PFSK-1 (cell line): ENCODE measurements around the gene MYO1E.

ENCODE experiments used
- FOXP2 ChIP-seq: optimal IDR thresholded peaks from 2 replicates; pipeline ENCODE3; 2011; ENCODE audit warnings: borderline replicate concordance, control low read depth, inconsistent platforms; ENCODE audit not compliant: insufficient read depth; ENCODE audit errors: extremely low read length, extremely low read depth
- POLR2AphosphoS5 ChIP-seq: IDR thresholded peaks from 2 replicates; pipeline ENCODE4 v1.6.1; 2012; ENCODE audit warnings: low read depth, mild to moderate bottlenecking, control low read depth, low read length, moderate library complexity
- REST ChIP-seq, 2 experiments: IDR thresholded peaks; 2 replicates each; pipeline versions ENCODE4 v1.6.1 to v1.8.0; 2011 to 2012; ENCODE audit warnings: low read depth in 2 of 2, low read length in 2 of 2, control low read depth in 1 of 2, inconsistent platforms in 1 of 2, mild to moderate bottlenecking in 1 of 2, moderate library complexity in 1 of 2; ENCODE audit not compliant: insufficient read depth in 1 of 2
- SIN3A ChIP-seq: IDR thresholded peaks from 2 replicates; pipeline ENCODE4 v1.6.1; 2012; ENCODE audit warnings: mild to moderate bottlenecking, low read length, moderate library complexity, borderline replicate concordance; ENCODE audit not compliant: insufficient read depth
- TAF1 ChIP-seq: IDR thresholded peaks from 2 replicates; pipeline ENCODE4 v1.6.1; 2012; ENCODE audit warnings: low read length, control low read depth, borderline replicate concordance; ENCODE audit not compliant: insufficient read depth

The MYO1E gene

GRCh38 chr15:59242649-59243048 lies 130.0 kb downstream of the MYO1E start:
- TF ChIP-seq TAF1 (no peak), SIN3A (no peak)

- no peak for TF ChIP-seq TAF1
- no peak for TF ChIP-seq FOXP2
- TF ChIP-seq POLR2AphosphoS5, result no peak
- no peak for TF ChIP-seq REST (IDR thresholded peaks at IDR 0.05; ENCODE audit: insufficient read depth in 1 of 2, low read depth in 2 of 2, low read length in 2 of 2)
- no peak for TF ChIP-seq SIN3A
Observed at GRCh38 chr15:59240036-59240435, 132.6 kb downstream of the MYO1E start.

- TF ChIP-seq SIN3A (no peak), POLR2AphosphoS5 (no peak), REST (IDR thresholded peaks at IDR 0.05; ENCODE audit: insufficient read depth in 1 of 2, low read depth in 2 of 2, low read length in 2 of 2) (no peak), TAF1 (no peak), FOXP2 (no peak)
Observed at GRCh38 chr15:59237924-59238331, 134.7 kb downstream of the MYO1E start.

GRCh38 chr15:59237119-59237855 lies 135.4 kb downstream of the MYO1E start:
- TF ChIP-seq POLR2AphosphoS5 (no peak), FOXP2 (no peak), TAF1 (no peak), SIN3A (no peak), REST (IDR thresholded peaks at IDR 0.05; ENCODE audit: insufficient read depth in 1 of 2, low read depth in 2 of 2, low read length in 2 of 2) (no peak)

- TF ChIP-seq REST (IDR thresholded peaks at IDR 0.05; ENCODE audit: insufficient read depth in 1 of 2, low read depth in 2 of 2, low read length in 2 of 2) (no peak), POLR2AphosphoS5 (no peak), FOXP2 (no peak), TAF1 (no peak), SIN3A (no peak)
Observed at GRCh38 chr15:59236394-59236793, 136.3 kb downstream of the MYO1E start.
